RWPE1 (cell line): ENCODE measurements around the gene ZNF740.

ENCODE experiments used
- CTCF ChIA-PET: fragments of 350-600 bp; sonication (Branson Sonifier 250); formaldehyde crosslinking; extraction: SDS; loops from one replicate; lab custom pipeline; 2021; lab: Yijun Ruan, JAX
- POLR2A ChIA-PET: fragments of 400-600 bp; formaldehyde crosslinking; extraction: SDS; loops from one replicate; lab custom pipeline; 2020; ENCODE audit warnings: antibody characterized with exemption; ENCODE audit not compliant: low non-redundant PET; lab: Yijun Ruan, JAX
- DNase-seq: peaks from one replicate; pipeline ENCODE4 v3.0.0; 2012; ENCODE audit warnings: low spot score
- H3K27ac ChIP-seq: fragments of 450-650 bp; 2 replicates; pipeline ENCODE4 v1.5.1; 2017
- CTCF ChIP-seq: fragments of 450-650 bp; conservative IDR thresholded peaks from 2 replicates; pipeline ENCODE4 v1.5.1; 2017; ENCODE audit warnings: low read depth, mild to moderate bottlenecking

The ZNF740 gene

GRCh38 chr12:53231921-53232645 is 51.6 kb downstream of the ZNF740 start, which contains the start of gene RARG:
Gene RARG, minus strand, starts transcription at chr12:53232209. Its CDS starts 4,664 bp downstream, at chr12:53227545.
- CTCF ChIA-PET, result no interaction called here
- POLR2A ChIA-PET, result interaction anchor here (0.6 kb wide), 2 partner anchors 12 to 358 kb away, joined by 3 to 5 read pairs; no protein-coding TSS in a partner anchor
- DNase-seq, result peak; percentile 88
- TF ChIP-seq CTCF, result no peak
- H3K27ac ChIP-seq, result peak within 1 kb of the TSS; percentile 98

- peak; percentile 76 for DNase-seq
- CTCF ChIA-PET, result interaction anchor here (0.6 to 0.9 kb wide), 6 partner anchors 13 to 89 kb away, joined by 3 to 5 read pairs (median 3); partner anchors contain the start of gene ZNF740
- POLR2A ChIA-PET, result no interaction called here
- H3K27ac ChIP-seq, result peak overlapping the region; percentile 98
- no peak for TF ChIP-seq CTCF
Observed at GRCh38 chr12:53232646-53233461, 52.3 kb downstream of the ZNF740 start.

GRCh38 chr12:53233671-53234121 is 53.2 kb downstream of the ZNF740 start:
- ChIA-PET CTCF (interaction anchor here (0.7 to 0.9 kb wide), 5 partner anchors 14 to 54 kb away, joined by 3 to 5 read pairs (median 3); partner anchors contain the start of gene ZNF740), POLR2A (no interaction called here)
- no peak for DNase-seq
- TF ChIP-seq CTCF, result no peak
- peak overlapping the region; percentile 98 for H3K27ac ChIP-seq

DNA sequence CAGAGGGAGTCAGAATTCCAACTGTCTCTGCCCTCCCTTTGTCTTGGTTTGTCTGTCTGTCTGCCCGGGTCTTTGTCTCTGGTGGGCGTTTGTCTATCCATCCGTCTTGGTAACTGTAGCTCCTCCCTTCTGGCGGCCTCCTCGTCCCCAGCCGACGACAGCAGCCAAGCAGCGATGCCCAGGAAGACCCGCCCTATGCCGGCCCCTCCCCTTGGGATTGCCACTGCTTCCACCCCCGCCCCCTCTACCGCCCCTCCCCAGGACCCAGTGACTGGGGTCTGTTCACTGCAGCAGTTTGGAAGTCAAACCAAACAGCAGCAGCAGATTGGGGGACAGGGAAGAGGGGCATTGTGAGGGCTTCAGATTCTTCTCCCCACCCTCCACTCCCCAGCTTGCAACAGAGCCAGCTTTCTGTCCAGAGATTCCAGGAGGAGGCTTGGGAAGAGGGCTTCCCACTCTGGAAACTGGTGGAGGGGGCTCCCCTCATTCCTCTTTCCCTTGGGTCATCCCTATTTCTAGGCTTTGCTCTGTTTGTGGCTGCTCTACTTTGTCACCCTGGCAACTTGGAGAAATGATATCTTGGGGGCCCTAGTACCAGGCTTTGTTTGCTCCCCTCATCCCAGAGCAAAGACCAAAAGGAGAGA is 53.9 kb downstream of the ZNF740 start:
- DNase-seq, result no peak
- ChIA-PET CTCF (no interaction called here), POLR2A (no interaction called here)
- TF ChIP-seq CTCF, result no peak
- peak overlapping the region; percentile 98 for H3K27ac ChIP-seq

GRCh38 chr12:53235164-53235563 is 54.6 kb downstream of the ZNF740 start:
- no peak for DNase-seq
- peak overlapping the region; percentile 98 for H3K27ac ChIP-seq
- no peak for TF ChIP-seq CTCF
- CTCF ChIA-PET, result no interaction called here
- POLR2A ChIA-PET, result no interaction called here
